Liver (tissue), 3 donors: ENCODE data around the gene MEIS1.

Experiments
- RAD21 ChIP-seq, 2 donors: IDR thresholded peaks; 2 replicates each; pipeline ENCODE4 v1.6.1; 2016; ENCODE audit warnings: antibody characterized with exemption in 2 of 2, mild to moderate bottlenecking in 2 of 2
- TAF1 ChIP-seq: conservative IDR thresholded peaks from 2 replicates; pipeline ENCODE4 v1.6.1; 2016; ENCODE audit warnings: antibody characterized with exemption, mild to moderate bottlenecking
- ZBTB33 ChIP-seq: IDR thresholded peaks from 2 replicates; pipeline ENCODE4 v1.6.1; 2016; ENCODE audit warnings: antibody characterized with exemption
- TF ChIP-seq, protein P1 (sequence below): fragments of 150-350 bp; IDR thresholded peaks from 2 replicates; pipeline ENCODE4 v1.5.1; 2017; ENCODE audit warnings: improper control_type of control experiment, low read depth, low read length; ENCODE audit not compliant: missing input control
- TF ChIP-seq, protein P2 (sequence below): IDR thresholded peaks from 2 replicates; pipeline ENCODE4 v1.6.1; 2016; ENCODE audit warnings: antibody characterized with exemption, mild to moderate bottlenecking
- donor health status: healthy.
- donor health status: healthy.

DNA sequence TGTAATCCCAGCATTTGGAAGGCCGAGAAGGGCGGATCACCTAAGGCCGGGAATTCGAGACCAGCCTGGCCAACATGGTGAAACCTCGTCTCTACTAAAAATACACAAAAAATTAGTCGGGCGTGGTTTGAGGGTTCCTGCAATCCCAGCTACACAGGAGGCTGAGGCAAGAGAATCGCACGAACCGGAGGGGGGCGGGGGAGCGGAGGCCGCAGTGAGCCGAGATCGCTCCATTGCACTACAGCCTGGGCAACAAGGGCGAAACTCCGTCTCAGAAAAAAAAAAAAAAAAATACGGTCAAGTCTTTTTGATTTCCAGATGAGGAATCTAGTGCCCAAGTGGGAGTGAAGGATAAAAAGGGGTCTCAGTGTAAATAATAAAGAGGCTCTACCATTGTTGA is 16.5 kb upstream of the MEIS1 start:
- TF ChIP-seq, protein P1, sequence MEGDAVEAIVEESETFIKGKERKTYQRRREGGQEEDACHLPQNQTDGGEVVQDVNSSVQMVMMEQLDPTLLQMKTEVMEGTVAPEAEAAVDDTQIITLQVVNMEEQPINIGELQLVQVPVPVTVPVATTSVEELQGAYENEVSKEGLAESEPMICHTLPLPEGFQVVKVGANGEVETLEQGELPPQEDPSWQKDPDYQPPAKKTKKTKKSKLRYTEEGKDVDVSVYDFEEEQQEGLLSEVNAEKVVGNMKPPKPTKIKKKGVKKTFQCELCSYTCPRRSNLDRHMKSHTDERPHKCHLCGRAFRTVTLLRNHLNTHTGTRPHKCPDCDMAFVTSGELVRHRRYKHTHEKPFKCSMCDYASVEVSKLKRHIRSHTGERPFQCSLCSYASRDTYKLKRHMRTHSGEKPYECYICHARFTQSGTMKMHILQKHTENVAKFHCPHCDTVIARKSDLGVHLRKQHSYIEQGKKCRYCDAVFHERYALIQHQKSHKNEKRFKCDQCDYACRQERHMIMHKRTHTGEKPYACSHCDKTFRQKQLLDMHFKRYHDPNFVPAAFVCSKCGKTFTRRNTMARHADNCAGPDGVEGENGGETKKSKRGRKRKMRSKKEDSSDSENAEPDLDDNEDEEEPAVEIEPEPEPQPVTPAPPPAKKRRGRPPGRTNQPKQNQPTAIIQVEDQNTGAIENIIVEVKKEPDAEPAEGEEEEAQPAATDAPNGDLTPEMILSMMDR, result no peak
- TF ChIP-seq, protein P2, sequence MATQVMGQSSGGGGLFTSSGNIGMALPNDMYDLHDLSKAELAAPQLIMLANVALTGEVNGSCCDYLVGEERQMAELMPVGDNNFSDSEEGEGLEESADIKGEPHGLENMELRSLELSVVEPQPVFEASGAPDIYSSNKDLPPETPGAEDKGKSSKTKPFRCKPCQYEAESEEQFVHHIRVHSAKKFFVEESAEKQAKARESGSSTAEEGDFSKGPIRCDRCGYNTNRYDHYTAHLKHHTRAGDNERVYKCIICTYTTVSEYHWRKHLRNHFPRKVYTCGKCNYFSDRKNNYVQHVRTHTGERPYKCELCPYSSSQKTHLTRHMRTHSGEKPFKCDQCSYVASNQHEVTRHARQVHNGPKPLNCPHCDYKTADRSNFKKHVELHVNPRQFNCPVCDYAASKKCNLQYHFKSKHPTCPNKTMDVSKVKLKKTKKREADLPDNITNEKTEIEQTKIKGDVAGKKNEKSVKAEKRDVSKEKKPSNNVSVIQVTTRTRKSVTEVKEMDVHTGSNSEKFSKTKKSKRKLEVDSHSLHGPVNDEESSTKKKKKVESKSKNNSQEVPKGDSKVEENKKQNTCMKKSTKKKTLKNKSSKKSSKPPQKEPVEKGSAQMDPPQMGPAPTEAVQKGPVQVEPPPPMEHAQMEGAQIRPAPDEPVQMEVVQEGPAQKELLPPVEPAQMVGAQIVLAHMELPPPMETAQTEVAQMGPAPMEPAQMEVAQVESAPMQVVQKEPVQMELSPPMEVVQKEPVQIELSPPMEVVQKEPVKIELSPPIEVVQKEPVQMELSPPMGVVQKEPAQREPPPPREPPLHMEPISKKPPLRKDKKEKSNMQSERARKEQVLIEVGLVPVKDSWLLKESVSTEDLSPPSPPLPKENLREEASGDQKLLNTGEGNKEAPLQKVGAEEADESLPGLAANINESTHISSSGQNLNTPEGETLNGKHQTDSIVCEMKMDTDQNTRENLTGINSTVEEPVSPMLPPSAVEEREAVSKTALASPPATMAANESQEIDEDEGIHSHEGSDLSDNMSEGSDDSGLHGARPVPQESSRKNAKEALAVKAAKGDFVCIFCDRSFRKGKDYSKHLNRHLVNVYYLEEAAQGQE, result no peak
- TF ChIP-seq TAF1 (no peak), RAD21 (IDR thresholded peaks at IDR 0.05) (no peak), ZBTB33 (no peak)
